ENCODE measurements around the gene LGR4. TPM values are rescaled to one million over a fixed set of nuclear protein-coding genes. Genes with fewer than 3 reads are reported as not detected.
A peak's percentile ranks its signal among the peaks of the same experiment; 100 is the strongest.

Gene LGR4
- total and polyA plus RNA-seq, 2 of the 13 experiments (the other 11 are each of a cell fraction or from before 2014, with no cell fraction given): 42.1 to 68.7 TPM

- TF ChIP-seq, protein P1, sequence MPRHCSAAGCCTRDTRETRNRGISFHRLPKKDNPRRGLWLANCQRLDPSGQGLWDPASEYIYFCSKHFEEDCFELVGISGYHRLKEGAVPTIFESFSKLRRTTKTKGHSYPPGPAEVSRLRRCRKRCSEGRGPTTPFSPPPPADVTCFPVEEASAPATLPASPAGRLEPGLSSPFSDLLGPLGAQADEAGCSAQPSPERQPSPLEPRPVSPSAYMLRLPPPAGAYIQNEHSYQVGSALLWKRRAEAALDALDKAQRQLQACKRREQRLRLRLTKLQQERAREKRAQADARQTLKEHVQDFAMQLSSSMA (CRISPR knock-in tag; IDR thresholded peaks at IDR 0.05): no peak
- TF ChIP-seq EP300 (IDR thresholded peaks at IDR 0.05; ENCODE audit: low read depth in 2 of 2, low read length in 2 of 2) (peak in 1 of 2 experiments; percentile 85; a peak in 2 of 4 replicates), EP300 (CRISPR knock-in tag; IDR thresholded peaks at IDR 0.05; ENCODE audit: borderline replicate concordance) (peak; percentile 78), PHF20 (CRISPR knock-in tag; IDR thresholded peaks at IDR 0.05) (no peak), RFX5 (IDR thresholded peaks at IDR 0.05; ENCODE audit: low read depth, low read length) (no peak), TBX3 (IDR thresholded peaks at IDR 0.05; ENCODE audit: borderline replicate concordance) (peak; percentile 90), SOX5 (CRISPR knock-in tag; IDR thresholded peaks at IDR 0.05; ENCODE audit: borderline replicate concordance) (peak; percentile 72; the same call in 1 of the 2 replicates), ZNF672 (CRISPR knock-in tag; IDR thresholded peaks at IDR 0.05) (no peak), MTF2 (CRISPR knock-in tag; IDR thresholded peaks at IDR 0.05; ENCODE audit: borderline replicate concordance) (no peak), JDP2 (CRISPR knock-in tag; IDR thresholded peaks at IDR 0.05; ENCODE audit: borderline replicate concordance) (no peak), ATF6 (CRISPR knock-in tag; conservative IDR thresholded peaks at IDR 0.05) (no peak), ZNF562 (CRISPR knock-in tag; IDR thresholded peaks at IDR 0.05; ENCODE audit: borderline replicate concordance) (no peak), SIN3A (IDR thresholded peaks at IDR 0.05; ENCODE audit: borderline replicate concordance, low read depth, low read length) (peak; percentile 41; the same call in 1 of the 2 replicates), ZFX (CRISPR knock-in tag; IDR thresholded peaks at IDR 0.05; ENCODE audit: low read depth) (no peak; the same call in 1 of the 2 replicates)
- TF ChIP-seq, protein P2, sequence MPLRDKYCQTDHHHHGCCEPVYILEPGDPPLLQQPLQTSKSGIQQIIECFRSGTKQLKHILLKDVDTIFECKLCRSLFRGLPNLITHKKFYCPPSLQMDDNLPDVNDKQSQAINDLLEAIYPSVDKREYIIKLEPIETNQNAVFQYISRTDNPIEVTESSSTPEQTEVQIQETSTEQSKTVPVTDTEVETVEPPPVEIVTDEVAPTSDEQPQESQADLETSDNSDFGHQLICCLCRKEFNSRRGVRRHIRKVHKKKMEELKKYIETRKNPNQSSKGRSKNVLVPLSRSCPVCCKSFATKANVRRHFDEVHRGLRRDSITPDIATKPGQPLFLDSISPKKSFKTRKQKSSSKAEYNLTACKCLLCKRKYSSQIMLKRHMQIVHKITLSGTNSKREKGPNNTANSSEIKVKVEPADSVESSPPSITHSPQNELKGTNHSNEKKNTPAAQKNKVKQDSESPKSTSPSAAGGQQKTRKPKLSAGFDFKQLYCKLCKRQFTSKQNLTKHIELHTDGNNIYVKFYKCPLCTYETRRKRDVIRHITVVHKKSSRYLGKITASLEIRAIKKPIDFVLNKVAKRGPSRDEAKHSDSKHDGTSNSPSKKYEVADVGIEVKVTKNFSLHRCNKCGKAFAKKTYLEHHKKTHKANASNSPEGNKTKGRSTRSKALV (CRISPR knock-in tag; IDR thresholded peaks at IDR 0.05): 0 out of 2 replicates have a peak, but pooled peaks have one; percentile 33
- TF ChIP-seq, protein P3, sequence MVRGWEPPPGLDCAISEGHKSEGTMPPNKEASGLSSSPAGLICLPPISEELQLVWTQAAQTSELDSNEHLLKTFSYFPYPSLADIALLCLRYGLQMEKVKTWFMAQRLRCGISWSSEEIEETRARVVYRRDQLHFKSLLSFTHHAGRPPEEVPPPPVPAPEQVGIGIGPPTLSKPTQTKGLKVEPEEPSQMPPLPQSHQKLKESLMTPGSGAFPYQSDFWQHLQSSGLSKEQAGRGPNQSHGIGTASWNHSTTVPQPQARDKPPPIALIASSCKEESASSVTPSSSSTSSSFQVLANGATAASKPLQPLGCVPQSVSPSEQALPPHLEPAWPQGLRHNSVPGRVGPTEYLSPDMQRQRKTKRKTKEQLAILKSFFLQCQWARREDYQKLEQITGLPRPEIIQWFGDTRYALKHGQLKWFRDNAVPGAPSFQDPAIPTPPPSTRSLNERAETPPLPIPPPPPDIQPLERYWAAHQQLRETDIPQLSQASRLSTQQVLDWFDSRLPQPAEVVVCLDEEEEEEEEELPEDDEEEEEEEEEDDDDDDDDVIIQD (CRISPR knock-in tag; IDR thresholded peaks at IDR 0.05; ENCODE audit: low read depth): peak; percentile 54; the same call in 1 of the 2 replicates
- TF ChIP-seq, protein P4, sequence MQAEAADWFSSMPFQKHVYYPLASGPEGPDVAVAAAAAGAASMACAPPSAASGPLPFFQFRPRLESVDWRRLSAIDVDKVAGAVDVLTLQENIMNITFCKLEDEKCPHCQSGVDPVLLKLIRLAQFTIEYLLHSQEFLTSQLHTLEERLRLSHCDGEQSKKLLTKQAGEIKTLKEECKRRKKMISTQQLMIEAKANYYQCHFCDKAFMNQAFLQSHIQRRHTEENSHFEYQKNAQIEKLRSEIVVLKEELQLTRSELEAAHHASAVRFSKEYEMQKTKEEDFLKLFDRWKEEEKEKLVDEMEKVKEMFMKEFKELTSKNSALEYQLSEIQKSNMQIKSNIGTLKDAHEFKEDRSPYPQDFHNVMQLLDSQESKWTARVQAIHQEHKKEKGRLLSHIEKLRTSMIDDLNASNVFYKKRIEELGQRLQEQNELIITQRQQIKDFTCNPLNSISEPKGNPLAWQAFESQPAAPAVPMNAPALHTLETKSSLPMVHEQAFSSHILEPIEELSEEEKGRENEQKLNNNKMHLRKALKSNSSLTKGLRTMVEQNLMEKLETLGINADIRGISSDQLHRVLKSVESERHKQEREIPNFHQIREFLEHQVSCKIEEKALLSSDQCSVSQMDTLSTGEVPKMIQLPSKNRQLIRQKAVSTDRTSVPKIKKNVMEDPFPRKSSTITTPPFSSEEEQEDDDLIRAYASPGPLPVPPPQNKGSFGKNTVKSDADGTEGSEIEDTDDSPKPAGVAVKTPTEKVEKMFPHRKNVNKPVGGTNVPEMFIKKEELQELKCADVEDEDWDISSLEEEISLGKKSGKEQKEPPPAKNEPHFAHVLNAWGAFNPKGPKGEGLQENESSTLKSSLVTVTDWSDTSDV (CRISPR knock-in tag; IDR thresholded peaks at IDR 0.05): no peak
- TF ChIP-seq, protein P5, sequence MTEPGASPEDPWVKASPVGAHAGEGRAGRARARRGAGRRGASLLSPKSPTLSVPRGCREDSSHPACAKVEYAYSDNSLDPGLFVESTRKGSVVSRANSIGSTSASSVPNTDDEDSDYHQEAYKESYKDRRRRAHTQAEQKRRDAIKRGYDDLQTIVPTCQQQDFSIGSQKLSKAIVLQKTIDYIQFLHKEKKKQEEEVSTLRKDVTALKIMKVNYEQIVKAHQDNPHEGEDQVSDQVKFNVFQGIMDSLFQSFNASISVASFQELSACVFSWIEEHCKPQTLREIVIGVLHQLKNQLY (CRISPR knock-in tag; IDR thresholded peaks at IDR 0.05): 0 out of 2 replicates have a peak, but pooled peaks have one; percentile 12
- TF ChIP-seq, protein P6, sequence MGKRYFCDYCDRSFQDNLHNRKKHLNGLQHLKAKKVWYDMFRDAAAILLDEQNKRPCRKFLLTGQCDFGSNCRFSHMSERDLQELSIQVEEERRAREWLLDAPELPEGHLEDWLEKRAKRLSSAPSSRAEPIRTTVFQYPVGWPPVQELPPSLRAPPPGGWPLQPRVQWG (CRISPR knock-in tag; IDR thresholded peaks at IDR 0.05; ENCODE audit: borderline replicate concordance, low read depth): no peak
Observed at GRCh38 chr11:27401833-27402316, 70.7 kb downstream of the LGR4 start (continued).

All from HepG2 (cell line).